ENCODE measurements around the gene PIK3R3. TPM values are rescaled to one million over a fixed set of nuclear protein-coding genes. Genes with fewer than 3 reads are reported as not detected.

PIK3R3 gene
- total and polyA plus RNA-seq, 2 donors (not counting 3 experiments of a cell fraction or from before 2014, with no cell fraction given), result 7.5 to 14.3 TPM

DNA sequence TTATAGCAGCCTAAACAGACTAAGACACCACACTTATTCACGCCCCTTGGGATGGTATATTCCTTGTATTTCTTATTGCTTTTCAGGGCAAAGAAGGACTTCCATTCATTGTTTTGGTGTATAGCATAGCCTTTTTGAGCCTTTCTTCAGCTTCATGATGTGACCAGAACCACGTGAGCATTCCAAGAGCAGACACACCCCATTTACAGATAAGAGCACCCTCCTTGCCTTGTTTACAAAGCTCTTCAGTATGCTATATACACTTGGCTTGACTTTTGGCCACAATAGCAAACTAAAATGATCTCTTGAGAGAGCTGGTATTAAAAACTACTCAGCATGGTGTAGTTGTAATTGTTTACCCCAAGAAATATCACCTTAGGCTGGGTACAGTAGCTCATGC, 78.7 kb downstream of the PIK3R3 start:
- intact Hi-C loops (cut with micrococcal nuclease) (no loop called here), dilution Hi-C loops (cut with MboI; ENCODE audit: extremely low pct_ligation_motif_present, low sequenced_read_pairs) (no loop called here)
- H3K4me1 ChIP-seq (ENCODE audit: control insufficient read depth, extremely low read depth, insufficient read depth, low read length), result no peaks in the 10 kb centered on the region
- no peak overlapping the region for H3K4me3 ChIP-seq (replicated peaks in 1 of 3; ENCODE audit: insufficient read depth in 1 of 3, low read depth in 1 of 3, low read length in 3 of 3)
- no peak overlapping the region for H3K9ac ChIP-seq (replicated peaks; ENCODE audit: extremely low read depth, insufficient read depth, low read length)
- no peak for TF ChIP-seq GATA2 (IDR thresholded peaks at IDR 0.05; ENCODE audit: insufficient read depth, insufficient read length, low read depth, low read length)
- no peak for TF ChIP-seq EZH2 (IDR thresholded peaks at IDR 0.05; ENCODE audit: borderline replicate concordance, low read depth, low read length, severe bottlenecking)
- TF ChIP-seq POLR2AphosphoS5 (IDR thresholded peaks at IDR 0.05; ENCODE audit: insufficient read depth, low read depth, low read length), result no peak
- TF ChIP-seq, protein P1, sequence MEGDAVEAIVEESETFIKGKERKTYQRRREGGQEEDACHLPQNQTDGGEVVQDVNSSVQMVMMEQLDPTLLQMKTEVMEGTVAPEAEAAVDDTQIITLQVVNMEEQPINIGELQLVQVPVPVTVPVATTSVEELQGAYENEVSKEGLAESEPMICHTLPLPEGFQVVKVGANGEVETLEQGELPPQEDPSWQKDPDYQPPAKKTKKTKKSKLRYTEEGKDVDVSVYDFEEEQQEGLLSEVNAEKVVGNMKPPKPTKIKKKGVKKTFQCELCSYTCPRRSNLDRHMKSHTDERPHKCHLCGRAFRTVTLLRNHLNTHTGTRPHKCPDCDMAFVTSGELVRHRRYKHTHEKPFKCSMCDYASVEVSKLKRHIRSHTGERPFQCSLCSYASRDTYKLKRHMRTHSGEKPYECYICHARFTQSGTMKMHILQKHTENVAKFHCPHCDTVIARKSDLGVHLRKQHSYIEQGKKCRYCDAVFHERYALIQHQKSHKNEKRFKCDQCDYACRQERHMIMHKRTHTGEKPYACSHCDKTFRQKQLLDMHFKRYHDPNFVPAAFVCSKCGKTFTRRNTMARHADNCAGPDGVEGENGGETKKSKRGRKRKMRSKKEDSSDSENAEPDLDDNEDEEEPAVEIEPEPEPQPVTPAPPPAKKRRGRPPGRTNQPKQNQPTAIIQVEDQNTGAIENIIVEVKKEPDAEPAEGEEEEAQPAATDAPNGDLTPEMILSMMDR (IDR thresholded peaks at IDR 0.05; ENCODE audit: extremely low read depth in 1 of 2, insufficient read depth in 1 of 2, low read depth in 1 of 2, low read length in 2 of 2), result no peak
- no peak for TF ChIP-seq POLR2A (IDR thresholded peaks at IDR 0.05; ENCODE audit: low read depth, low read length)
- TF ChIP-seq, protein P2, sequence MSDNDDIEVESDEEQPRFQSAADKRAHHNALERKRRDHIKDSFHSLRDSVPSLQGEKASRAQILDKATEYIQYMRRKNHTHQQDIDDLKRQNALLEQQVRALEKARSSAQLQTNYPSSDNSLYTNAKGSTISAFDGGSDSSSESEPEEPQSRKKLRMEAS (IDR thresholded peaks at IDR 0.05; ENCODE audit: insufficient read depth, insufficient read length), result no peak
- TF ChIP-seq JUN (IDR thresholded peaks at IDR 0.05; ENCODE audit: borderline replicate concordance, insufficient read depth, insufficient read length, low read depth), result no peak
- TF ChIP-seq FOS (IDR thresholded peaks at IDR 0.05; ENCODE audit: borderline replicate concordance, insufficient read depth, low read length), result no peak
- TF ChIP-seq MYC (IDR thresholded peaks at IDR 0.05; ENCODE audit: low read depth, low read length), result no peak
- no peak overlapping the region for H3K4me2 ChIP-seq (ENCODE audit: insufficient read depth, low read length)
- no peak overlapping the region for H2AFZ ChIP-seq (ENCODE audit: low read depth, low read length)
- ChIA-PET POLR2A (no interaction called here), CTCF (interaction anchor here (1.4 kb wide), 1 partner anchor 128 kb away, joined by 3 read pairs; no protein-coding TSS in a partner anchor)
- no peaks in the 10 kb centered on the region for H3K79me2 ChIP-seq (ENCODE audit: control insufficient read depth, insufficient read depth, low read length)
- no peak overlapping the region for H3K27ac ChIP-seq (ENCODE audit: insufficient read depth, low read depth, low read length)
- BruUV-seq (replicated peaks), result no TSS peak
- no peak for FAIRE-seq
- no peaks in the 10 kb centered on the region for H3K27me3 ChIP-seq (ENCODE audit: control insufficient read depth in 2 of 2, insufficient read depth in 2 of 2, low read length in 2 of 2)
- peaks cover 0 to 4% of the 10 kb centered on the region in 2 experiments for H3K36me3 ChIP-seq (ENCODE audit: control insufficient read depth in 2 of 2, extremely low read depth in 1 of 2, insufficient read depth in 2 of 2, low read length in 2 of 2)
- no peaks in the 10 kb centered on the region for H3K9me1 ChIP-seq (replicated peaks; ENCODE audit: control insufficient read depth, extremely low read depth, insufficient read depth, low read length)
- H4K20me1 ChIP-seq (replicated peaks; ENCODE audit: control insufficient read depth, extremely low read depth, insufficient read depth, low read length), result no peaks in the 10 kb centered on the region
- no peak for DNase-seq (ENCODE audit: low read depth, low spot score)
- H3K9me3 ChIP-seq (replicated peaks; ENCODE audit: control insufficient read depth, insufficient read depth, low read length), result no peaks in the 10 kb centered on the region
